ENCODE measurements around the gene GBF1. TPM values are rescaled to one million over a fixed set of nuclear protein-coding genes. Genes with fewer than 3 reads are reported as not detected.

Gene GBF1
- total RNA-seq, 1 experiment from 2014 or later: 69.8 TPM

DNA sequence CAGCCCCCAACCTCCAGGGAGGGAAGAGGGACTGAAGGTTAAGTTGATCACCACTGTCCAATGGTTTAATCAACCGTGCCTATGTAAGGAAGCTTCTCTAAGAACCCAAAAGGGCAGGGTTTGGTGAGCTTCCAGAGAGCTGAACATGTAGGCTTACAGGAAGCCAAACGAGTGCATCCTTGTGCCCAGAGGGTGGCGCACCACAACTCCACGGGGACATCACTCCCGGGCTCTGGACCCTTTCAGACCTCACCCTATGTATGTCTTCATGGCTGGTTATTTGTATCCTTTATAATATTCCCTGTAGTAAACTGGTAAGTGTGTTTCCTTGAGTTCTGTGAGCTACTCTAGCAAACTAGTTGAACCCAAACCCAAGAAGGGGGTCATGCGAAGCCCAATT is 138.7 kb downstream of the GBF1 start:
- Mint-ChIP-seq H3K9me3 (ENCODE audit: unreplicated experiment) (no peaks in the 10 kb centered on the region), H3K27ac (ENCODE audit: unreplicated experiment) (no peak overlapping the region), H3K4me1 (ENCODE audit: low read depth, unreplicated experiment) (no peaks in the 10 kb centered on the region), H3K36me3 (ENCODE audit: insufficient read depth, unreplicated experiment) (peaks cover 46% of the 10 kb centered on the region), H3K27me3 (ENCODE audit: insufficient read depth, unreplicated experiment) (no peaks in the 10 kb centered on the region), H3K4me3 (ENCODE audit: unreplicated experiment) (no peak overlapping the region)
- BruUV-seq (replicated peaks): no TSS peak
- CTCF ChIA-PET: interaction anchor here (1.3 to 1.4 kb wide), 2 partner anchors 200 to 215 kb away, joined by 3 to 7 read pairs; no protein-coding TSS in a partner anchor
- DNase-seq: no peak
- TF ChIP-seq, protein P1, sequence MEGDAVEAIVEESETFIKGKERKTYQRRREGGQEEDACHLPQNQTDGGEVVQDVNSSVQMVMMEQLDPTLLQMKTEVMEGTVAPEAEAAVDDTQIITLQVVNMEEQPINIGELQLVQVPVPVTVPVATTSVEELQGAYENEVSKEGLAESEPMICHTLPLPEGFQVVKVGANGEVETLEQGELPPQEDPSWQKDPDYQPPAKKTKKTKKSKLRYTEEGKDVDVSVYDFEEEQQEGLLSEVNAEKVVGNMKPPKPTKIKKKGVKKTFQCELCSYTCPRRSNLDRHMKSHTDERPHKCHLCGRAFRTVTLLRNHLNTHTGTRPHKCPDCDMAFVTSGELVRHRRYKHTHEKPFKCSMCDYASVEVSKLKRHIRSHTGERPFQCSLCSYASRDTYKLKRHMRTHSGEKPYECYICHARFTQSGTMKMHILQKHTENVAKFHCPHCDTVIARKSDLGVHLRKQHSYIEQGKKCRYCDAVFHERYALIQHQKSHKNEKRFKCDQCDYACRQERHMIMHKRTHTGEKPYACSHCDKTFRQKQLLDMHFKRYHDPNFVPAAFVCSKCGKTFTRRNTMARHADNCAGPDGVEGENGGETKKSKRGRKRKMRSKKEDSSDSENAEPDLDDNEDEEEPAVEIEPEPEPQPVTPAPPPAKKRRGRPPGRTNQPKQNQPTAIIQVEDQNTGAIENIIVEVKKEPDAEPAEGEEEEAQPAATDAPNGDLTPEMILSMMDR (IDR thresholded peaks at IDR 0.05; ENCODE audit: insufficient read depth in 1 of 2, low read depth in 1 of 2, low read length in 1 of 2, severe bottlenecking in 1 of 2, unreplicated experiment in 1 of 2): peak in 1 of 2 experiments; percentile 26
- H3K27me3 ChIP-seq (replicated peaks; ENCODE audit: control insufficient read depth, insufficient read depth, low read length): no peaks in the 10 kb centered on the region
- peaks cover 4% of the 10 kb centered on the region for H3K36me3 ChIP-seq (ENCODE audit: control insufficient read depth, insufficient read depth, low read length)
- H3K4me3 ChIP-seq (ENCODE audit: low read depth, low read length): no peak overlapping the region
- no peaks in the 10 kb centered on the region for H3K4me1 ChIP-seq
- intact Hi-C loops (cut with micrococcal nuclease; ENCODE audit: unreplicated experiment): no loop called here
- no peaks in the 10 kb centered on the region for H3K9me3 ChIP-seq
- POLR2A ChIA-PET: no interaction called here

DNA sequence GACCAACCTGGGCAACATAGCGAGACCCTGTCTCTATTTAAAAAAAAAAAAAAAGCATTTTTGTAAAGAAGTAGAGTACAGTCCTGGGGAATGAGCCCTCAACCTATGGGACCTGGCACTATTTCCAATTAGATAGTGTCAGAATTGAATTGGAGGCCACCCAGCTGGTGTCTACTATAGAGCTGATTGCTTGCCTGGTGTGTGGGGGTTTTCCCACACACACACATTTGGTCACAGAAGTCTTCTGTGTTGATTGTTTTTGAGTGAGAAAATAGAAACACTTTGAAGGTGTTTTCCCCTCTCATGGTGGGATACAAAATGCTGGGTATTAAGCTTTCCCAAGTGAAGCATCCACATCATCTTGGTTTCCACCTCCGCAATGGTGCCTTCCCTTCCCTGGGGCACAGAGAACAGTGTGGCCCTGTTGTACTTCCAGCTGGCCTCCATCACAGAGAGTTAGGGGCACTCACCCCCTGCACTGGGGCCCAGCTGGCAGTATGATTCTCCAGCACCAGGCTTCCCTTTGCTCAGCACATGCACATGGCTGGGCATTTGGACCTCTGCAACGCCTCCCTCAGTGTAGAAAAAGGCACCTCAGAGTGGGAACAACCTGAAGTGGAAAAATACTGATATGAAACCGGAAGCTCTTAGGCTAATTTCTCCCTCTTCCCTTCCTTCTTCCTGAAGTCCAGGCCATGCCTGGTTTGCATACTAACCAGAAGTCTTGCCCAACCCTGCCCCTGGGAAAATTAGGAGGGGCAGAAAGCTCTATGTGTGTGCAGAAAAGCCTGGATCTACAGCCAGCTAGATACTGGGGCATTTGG is 139.5 kb downstream of the GBF1 start:
- TF ChIP-seq, protein P1 (IDR thresholded peaks at IDR 0.05; ENCODE audit: insufficient read depth in 1 of 2, low read depth in 1 of 2, low read length in 1 of 2, severe bottlenecking in 1 of 2, unreplicated experiment in 1 of 2): no peak
- POLR2A ChIA-PET: interaction anchor here (0.8 kb wide), 1 partner anchor 14 kb away, joined by 3 read pairs; no protein-coding TSS in a partner anchor
- intact Hi-C loops (cut with micrococcal nuclease; ENCODE audit: unreplicated experiment): no loop called here
- H3K36me3 ChIP-seq (ENCODE audit: control insufficient read depth, insufficient read depth, low read length): peaks cover 1% of the 10 kb centered on the region
- H3K27me3 Mint-ChIP-seq (ENCODE audit: insufficient read depth, unreplicated experiment): no peaks in the 10 kb centered on the region
- CTCF ChIA-PET: interaction anchor here (1.1 to 1.7 kb wide), 6 partner anchors 10 to 216 kb away, joined by 3 to 7 read pairs (median 3); partner anchors contain the start of gene NFKB2
- H3K4me3 ChIP-seq (ENCODE audit: low read depth, low read length): no peak overlapping the region
- no peaks in the 10 kb centered on the region for H3K9me3 ChIP-seq
- peaks cover 3% of the 10 kb centered on the region for H3K4me1 Mint-ChIP-seq (ENCODE audit: low read depth, unreplicated experiment)
- H3K9me3 Mint-ChIP-seq (ENCODE audit: unreplicated experiment): no peaks in the 10 kb centered on the region
- no TSS peak for BruUV-seq (replicated peaks)
- no peaks in the 10 kb centered on the region for H3K4me1 ChIP-seq
- H3K36me3 Mint-ChIP-seq (ENCODE audit: insufficient read depth, unreplicated experiment): peaks cover 39% of the 10 kb centered on the region
- no peak overlapping the region for H3K4me3 Mint-ChIP-seq (ENCODE audit: unreplicated experiment)
- DNase-seq: no peak
- no peaks in the 10 kb centered on the region for H3K27me3 ChIP-seq (replicated peaks; ENCODE audit: control insufficient read depth, insufficient read depth, low read length)
- no peak overlapping the region for H3K27ac Mint-ChIP-seq (ENCODE audit: unreplicated experiment)

DNA sequence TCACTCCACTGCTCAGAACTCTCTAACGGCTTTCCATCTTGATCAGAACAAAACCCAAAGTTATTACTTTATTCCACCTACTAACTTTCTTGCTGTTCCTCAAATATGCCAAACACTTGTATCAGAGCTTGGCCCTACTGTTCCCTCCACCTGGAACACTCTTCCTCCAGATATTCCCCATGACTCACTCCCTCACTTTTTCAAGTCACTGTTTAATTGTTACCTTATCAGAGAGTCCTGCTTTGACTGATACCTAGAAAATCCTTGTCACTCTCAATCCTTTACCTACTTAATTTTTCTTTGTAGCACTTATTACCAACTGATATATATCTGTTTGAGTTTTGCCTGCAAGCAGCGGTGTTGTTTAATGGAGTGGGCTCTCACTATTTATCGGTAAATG is 144.6 kb downstream of the GBF1 start:
- intact Hi-C loops (cut with micrococcal nuclease; ENCODE audit: unreplicated experiment): no loop called here
- no peak overlapping the region for H3K4me3 Mint-ChIP-seq (ENCODE audit: unreplicated experiment)
- Histone ChIP-seq H3K9me3 (no peaks in the 10 kb centered on the region), H3K4me1 (peaks cover 5% of the 10 kb centered on the region), H3K4me3 (ENCODE audit: low read depth, low read length) (no peak overlapping the region), H3K27me3 (replicated peaks; ENCODE audit: control insufficient read depth, insufficient read depth, low read length) (no peaks in the 10 kb centered on the region), H3K36me3 (ENCODE audit: control insufficient read depth, insufficient read depth, low read length) (no peaks in the 10 kb centered on the region)
- H3K36me3 Mint-ChIP-seq (ENCODE audit: insufficient read depth, unreplicated experiment): peaks cover 7% of the 10 kb centered on the region
- TF ChIP-seq, protein P1 (IDR thresholded peaks at IDR 0.05; ENCODE audit: insufficient read depth in 1 of 2, low read depth in 1 of 2, low read length in 1 of 2, severe bottlenecking in 1 of 2, unreplicated experiment in 1 of 2): no peak
- no peaks in the 10 kb centered on the region for H3K27me3 Mint-ChIP-seq (ENCODE audit: insufficient read depth, unreplicated experiment)
- peak overlapping the region; percentile 64 for H3K27ac Mint-ChIP-seq (ENCODE audit: unreplicated experiment)
- no peaks in the 10 kb centered on the region for H3K9me3 Mint-ChIP-seq (ENCODE audit: unreplicated experiment)
- H3K4me1 Mint-ChIP-seq (ENCODE audit: low read depth, unreplicated experiment): peaks cover 14% of the 10 kb centered on the region
- no peak for DNase-seq
- CTCF ChIA-PET: interaction anchor here (0.6 to 1.4 kb wide), 4 partner anchors 9 to 220 kb away, joined by 3 to 5 read pairs (median 4); no protein-coding TSS in a partner anchor
- POLR2A ChIA-PET: no interaction called here
- BruUV-seq (replicated peaks): no TSS peak
